ENCODE measurements around the gene MAML2.

MAML2 gene

GRCh38 chr11:96106645-96107044, 236.3 kb downstream of the MAML2 start:
- DNase-seq (ENCODE audit: insufficient read length) (no peak), FAIRE-seq (no peak)
- no peak for TF ChIP-seq POLR2AphosphoS5 (IDR thresholded peaks at IDR 0.05; ENCODE audit: low read depth, low read length)
- TF ChIP-seq TAF1 (IDR thresholded peaks at IDR 0.05; ENCODE audit: borderline replicate concordance, low read depth, low read length), result no peak
- no peak for TF ChIP-seq POLR2A (IDR thresholded peaks at IDR 0.05; ENCODE audit: low read depth, low read length)

- FAIRE-seq (no peak), DNase-seq (ENCODE audit: insufficient read length) (no peak)
- TF ChIP-seq POLR2AphosphoS5 (IDR thresholded peaks at IDR 0.05; ENCODE audit: low read depth, low read length), result no peak
- TF ChIP-seq TAF1 (IDR thresholded peaks at IDR 0.05; ENCODE audit: borderline replicate concordance, low read depth, low read length), result no peak
- no peak for TF ChIP-seq POLR2A (IDR thresholded peaks at IDR 0.05; ENCODE audit: low read depth, low read length)
Measured at GRCh38 chr11:96105944-96106343, 237.1 kb downstream of the MAML2 start.

DNA sequence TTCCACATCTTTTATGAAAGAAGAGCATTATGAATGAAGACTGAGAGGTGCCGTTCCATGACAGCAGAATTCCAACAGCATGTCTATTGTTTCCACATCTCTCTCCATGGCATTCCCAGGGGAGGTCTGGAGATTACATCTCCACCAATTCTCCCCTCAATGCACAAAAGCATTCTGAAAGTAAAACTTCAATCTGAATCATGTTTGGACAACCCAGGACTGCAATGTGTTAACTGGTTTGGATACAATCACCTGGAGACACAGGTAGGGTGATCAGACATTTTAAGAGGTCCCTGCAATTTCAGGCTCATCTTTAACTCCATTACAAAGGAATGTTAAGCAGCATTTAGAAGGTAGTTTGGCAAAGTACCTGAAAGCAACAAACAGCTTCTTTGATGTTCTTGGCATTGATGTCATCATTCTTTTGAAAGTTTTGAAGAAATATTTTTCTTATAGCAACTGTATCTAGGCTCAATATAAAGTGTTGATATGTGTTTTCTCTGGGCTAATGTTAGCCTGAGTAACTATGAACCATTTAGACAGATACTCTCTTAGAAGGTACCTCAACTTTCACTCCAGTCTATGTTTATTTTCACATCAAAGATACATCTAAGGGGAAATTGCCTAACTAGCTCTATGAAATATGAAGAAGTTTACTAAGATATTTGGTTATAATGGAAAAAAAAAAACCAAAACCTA, 237.6 kb downstream of the MAML2 start:
- FAIRE-seq (no peak), DNase-seq (ENCODE audit: insufficient read length) (no peak)
- TF ChIP-seq POLR2AphosphoS5 (IDR thresholded peaks at IDR 0.05; ENCODE audit: low read depth, low read length) (no peak), POLR2A (IDR thresholded peaks at IDR 0.05; ENCODE audit: low read depth, low read length) (no peak), TAF1 (IDR thresholded peaks at IDR 0.05; ENCODE audit: borderline replicate concordance, low read depth, low read length) (no peak)

DNA sequence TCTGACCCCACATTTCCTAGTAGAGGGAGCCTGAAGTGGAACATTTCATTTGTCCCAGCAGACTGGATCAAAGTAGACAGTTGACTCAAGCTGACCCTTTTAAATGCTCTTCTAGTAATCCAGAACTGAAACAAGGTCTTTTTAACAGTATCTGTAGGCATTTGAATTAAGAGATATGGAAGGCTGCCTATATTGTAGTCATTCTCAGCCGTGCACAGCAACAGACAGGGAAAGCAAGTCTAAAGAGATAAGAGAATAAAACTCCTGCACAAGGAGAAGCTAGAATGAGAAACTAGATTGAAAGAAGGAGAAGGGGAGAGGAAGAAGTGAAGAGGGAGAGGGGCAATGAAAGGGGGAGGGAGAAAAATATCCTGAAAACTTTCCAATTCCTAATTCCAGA, 238.5 kb downstream of the MAML2 start:
- no peak for FAIRE-seq
- TF ChIP-seq TAF1 (IDR thresholded peaks at IDR 0.05; ENCODE audit: borderline replicate concordance, low read depth, low read length), result no peak

DNA sequence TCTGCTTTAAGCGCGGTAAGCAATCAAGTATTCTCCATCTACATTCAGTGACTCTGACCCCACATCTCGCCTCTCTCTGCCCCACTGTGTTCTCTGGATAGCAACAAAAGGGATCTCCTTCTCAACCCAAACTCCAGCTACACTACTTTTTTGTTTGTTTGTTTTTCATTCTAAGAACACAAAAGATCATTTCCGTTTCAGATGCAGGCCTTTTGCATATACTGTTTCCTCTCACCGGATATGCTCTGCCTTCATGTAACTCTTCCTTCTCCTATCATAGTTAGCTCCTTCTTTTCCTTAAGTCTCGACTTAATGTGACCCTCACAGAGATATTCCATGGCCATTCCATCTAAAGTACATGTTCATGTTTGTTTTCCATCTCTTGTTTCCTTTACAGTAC, 239.3 kb downstream of the MAML2 start:
- no peak for DNase-seq (ENCODE audit: insufficient read length)
- no peak for FAIRE-seq
- TF ChIP-seq POLR2AphosphoS5 (IDR thresholded peaks at IDR 0.05; ENCODE audit: low read depth, low read length), result no peak
- TF ChIP-seq TAF1 (IDR thresholded peaks at IDR 0.05; ENCODE audit: borderline replicate concordance, low read depth, low read length), result no peak
- no peak for TF ChIP-seq POLR2A (IDR thresholded peaks at IDR 0.05; ENCODE audit: low read depth, low read length)

More for the DNA sequence above, 238.5 kb downstream of the MAML2 start:
- no peak for DNase-seq (ENCODE audit: insufficient read length)

DNA sequence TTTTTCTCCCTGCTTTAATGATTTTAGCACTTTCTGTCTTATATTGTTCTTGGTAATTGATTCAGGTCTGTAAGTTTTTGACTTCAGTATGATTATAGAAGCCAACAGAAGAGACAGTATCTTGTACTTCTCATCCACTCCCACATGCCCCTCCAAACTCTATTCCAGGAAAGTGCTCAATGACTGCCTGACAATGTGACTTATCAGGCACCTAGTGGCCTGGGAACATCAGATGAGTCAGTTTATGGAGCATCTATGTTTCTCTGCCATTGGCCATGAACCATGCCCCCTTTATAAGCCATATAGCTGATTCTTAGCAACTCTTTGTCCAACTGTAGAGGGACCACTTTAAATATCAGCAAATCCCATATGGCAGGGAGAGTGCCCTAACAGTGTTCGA, 239.9 kb downstream of the MAML2 start:
- FAIRE-seq (no peak), DNase-seq (ENCODE audit: insufficient read length) (no peak)
- TF ChIP-seq TAF1 (IDR thresholded peaks at IDR 0.05; ENCODE audit: borderline replicate concordance, low read depth, low read length) (no peak), POLR2A (IDR thresholded peaks at IDR 0.05; ENCODE audit: low read depth, low read length) (no peak), POLR2AphosphoS5 (IDR thresholded peaks at IDR 0.05; ENCODE audit: low read depth, low read length) (no peak)

DNA sequence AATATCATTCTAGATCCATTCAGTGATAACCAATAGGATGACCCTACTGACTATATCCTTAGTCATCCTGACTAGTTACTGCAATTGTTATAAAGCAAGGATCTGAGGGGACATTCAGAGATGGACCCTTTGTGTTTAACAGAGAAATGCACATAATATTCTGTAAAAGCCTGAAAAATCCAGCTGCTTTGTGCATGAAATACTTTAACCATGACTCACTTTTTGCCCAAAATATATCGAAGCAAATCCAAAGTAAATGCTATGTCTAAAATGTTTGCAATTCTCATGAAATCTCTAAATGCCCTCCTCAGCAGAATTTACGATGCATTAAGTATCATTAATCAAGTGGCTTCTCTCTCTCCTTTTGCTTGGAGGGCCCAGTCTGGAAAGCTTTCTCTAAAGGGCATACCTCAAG, 240.3 kb downstream of the MAML2 start:
- DNase-seq (ENCODE audit: insufficient read length) (no peak), FAIRE-seq (no peak)
- no peak for TF ChIP-seq POLR2A (IDR thresholded peaks at IDR 0.05; ENCODE audit: low read depth, low read length)
- no peak for TF ChIP-seq POLR2AphosphoS5 (IDR thresholded peaks at IDR 0.05; ENCODE audit: low read depth, low read length)

DNA sequence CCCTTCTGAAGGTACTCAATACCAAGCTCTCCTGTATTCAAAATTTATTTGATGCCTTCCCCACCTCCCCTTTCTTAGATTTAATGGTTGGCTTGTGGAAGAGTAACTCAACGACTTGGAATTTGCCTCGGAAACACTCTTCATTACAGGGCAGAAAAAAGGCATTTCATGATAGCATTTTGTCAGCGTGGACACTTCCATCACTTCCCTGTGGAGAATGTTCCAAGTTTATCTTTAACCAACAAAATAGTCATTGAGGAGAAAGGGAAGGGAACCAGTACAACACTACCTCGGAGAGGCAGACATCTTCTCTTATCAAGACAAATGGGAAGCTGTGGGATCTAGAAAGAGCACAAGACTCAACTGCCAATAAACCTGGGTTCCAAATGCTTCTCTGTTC, 241.8 kb downstream of the MAML2 start:
- TF ChIP-seq POLR2AphosphoS5 (IDR thresholded peaks at IDR 0.05; ENCODE audit: low read depth, low read length) (no peak), POLR2A (IDR thresholded peaks at IDR 0.05; ENCODE audit: low read depth, low read length) (no peak), TAF1 (IDR thresholded peaks at IDR 0.05; ENCODE audit: borderline replicate concordance, low read depth, low read length) (no peak)
- DNase-seq (ENCODE audit: insufficient read length), result no peak
- FAIRE-seq, result no peak

GRCh38 chr11:96098511-96099241, 244.3 kb downstream of the MAML2 start:
- DNase-seq (ENCODE audit: insufficient read length) (no peak), FAIRE-seq (no peak)
- no peak for TF ChIP-seq POLR2AphosphoS5 (IDR thresholded peaks at IDR 0.05; ENCODE audit: low read depth, low read length)
- no peak for TF ChIP-seq TAF1 (IDR thresholded peaks at IDR 0.05; ENCODE audit: borderline replicate concordance, low read depth, low read length)
- no peak for TF ChIP-seq POLR2A (IDR thresholded peaks at IDR 0.05; ENCODE audit: low read depth, low read length)

DNA sequence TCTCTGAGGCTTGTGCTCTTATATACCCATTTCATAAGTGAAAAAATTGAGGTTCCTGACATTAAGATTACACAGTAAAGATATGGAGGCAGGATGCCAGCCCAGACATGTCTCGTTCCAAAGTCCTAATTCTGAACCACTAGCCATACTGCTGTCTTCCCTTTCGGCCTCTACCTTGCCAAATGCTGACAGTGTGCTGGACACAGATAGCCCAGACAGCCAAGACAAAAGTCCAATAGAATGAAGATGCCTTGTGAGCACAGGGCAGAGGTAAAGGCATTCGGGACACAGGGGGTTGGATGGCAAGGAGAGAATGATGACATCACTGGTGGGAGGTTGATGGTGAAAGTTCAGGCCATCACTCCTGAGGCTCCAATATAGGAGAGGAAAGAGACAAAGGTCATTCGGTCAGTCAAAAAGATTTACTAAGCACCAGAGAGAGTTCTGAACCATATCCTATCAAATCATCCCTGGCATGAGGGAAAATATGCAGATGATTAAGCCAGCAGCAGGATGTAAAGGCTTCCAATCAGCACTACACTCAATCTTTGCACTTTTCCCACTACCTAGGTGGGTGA, 245.1 kb downstream of the MAML2 start:
- no peak for DNase-seq (ENCODE audit: insufficient read length)
- no peak for FAIRE-seq
- TF ChIP-seq POLR2AphosphoS5 (IDR thresholded peaks at IDR 0.05; ENCODE audit: low read depth, low read length) (no peak), TAF1 (IDR thresholded peaks at IDR 0.05; ENCODE audit: borderline replicate concordance, low read depth, low read length) (no peak), POLR2A (IDR thresholded peaks at IDR 0.05; ENCODE audit: low read depth, low read length) (no peak)

DNA sequence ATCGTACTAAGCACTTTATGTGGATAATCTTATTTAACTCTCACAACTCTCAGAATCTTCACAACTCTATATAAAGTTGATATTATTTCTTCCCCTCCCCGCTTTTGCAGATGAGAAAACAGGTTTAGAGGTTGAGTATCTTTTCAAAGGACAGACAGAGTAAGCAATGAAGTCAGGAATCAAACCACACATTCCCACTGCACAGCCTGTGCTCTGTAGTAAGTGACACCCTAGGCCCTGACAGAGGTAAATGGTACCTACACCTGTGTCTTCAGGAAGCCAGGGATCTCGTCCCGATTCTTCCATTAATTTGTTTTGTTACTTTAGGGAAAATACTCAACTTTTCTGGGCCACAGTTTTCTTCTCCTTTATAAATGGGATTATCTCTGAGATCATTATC, 246.6 kb downstream of the MAML2 start:
- no peak for DNase-seq (ENCODE audit: insufficient read length)
- no peak for FAIRE-seq
- no peak for TF ChIP-seq POLR2A (IDR thresholded peaks at IDR 0.05; ENCODE audit: low read depth, low read length)
- no peak for TF ChIP-seq POLR2AphosphoS5 (IDR thresholded peaks at IDR 0.05; ENCODE audit: low read depth, low read length)
- TF ChIP-seq TAF1 (IDR thresholded peaks at IDR 0.05; ENCODE audit: borderline replicate concordance, low read depth, low read length), result no peak

GRCh38 chr11:96095884-96096303, 247.1 kb downstream of the MAML2 start:
- DNase-seq (ENCODE audit: insufficient read length), result no peak
- TF ChIP-seq TAF1 (IDR thresholded peaks at IDR 0.05; ENCODE audit: borderline replicate concordance, low read depth, low read length) (no peak), POLR2A (IDR thresholded peaks at IDR 0.05; ENCODE audit: low read depth, low read length) (no peak), POLR2AphosphoS5 (IDR thresholded peaks at IDR 0.05; ENCODE audit: low read depth, low read length) (no peak)
- no peak for FAIRE-seq

Data from GM12892 (cell line).